Osteoblast (primary cell): ENCODE results near the gene CALHM4. TPM values are rescaled to one million over a fixed set of nuclear protein-coding genes. Genes with fewer than 3 reads are reported as not detected.

Source experiments
- DNase-seq: peaks from one replicate; pipeline ENCODE4 v3.0.0; 2011; ENCODE audit warnings: low spot score, mixed read lengths; ENCODE audit not compliant: insufficient read length; ENCODE audit errors: missing footprints
- H2AFZ ChIP-seq: 2 replicates; pipeline ENCODE4 v1.6.0; 2011; ENCODE audit warnings: mild to moderate bottlenecking, low read length
- H3K27ac ChIP-seq: 2 replicates; pipeline ENCODE4 v1.5.1; 2011; ENCODE audit warnings: mild to moderate bottlenecking, low read depth, low read length, moderate library complexity
- H3K27me3 ChIP-seq: 2 replicates; pipeline ENCODE4 v1.6.0; 2012; ENCODE audit warnings: mild to moderate bottlenecking, control low read depth, inconsistent platforms, low read length, moderate library complexity; ENCODE audit not compliant: insufficient read depth
- H3K36me3 ChIP-seq: 2 replicates; pipeline ENCODE4 v1.5.1; 2011; ENCODE audit warnings: mild to moderate bottlenecking, low read length, control low read depth, moderate library complexity; ENCODE audit not compliant: insufficient read depth
- H3K4me1 ChIP-seq: 2 replicates; pipeline ENCODE4 v1.5.1; 2011; ENCODE audit warnings: mild to moderate bottlenecking, low read length, control low read depth, moderate library complexity; ENCODE audit not compliant: insufficient read depth
- H3K4me2 ChIP-seq: 2 replicates; pipeline ENCODE4 v1.6.0; 2011; ENCODE audit warnings: mild to moderate bottlenecking, low read length; ENCODE audit not compliant: insufficient read depth
- H3K4me3 ChIP-seq: fragments of 200-600 bp; sonication (generic); 3 replicates; pipeline ENCODE4 v1.5.1; 2012; ENCODE audit warnings: mild to moderate bottlenecking, low read length, inconsistent platforms; ENCODE audit not compliant: insufficient read depth
- H3K79me2 ChIP-seq: 2 replicates; pipeline ENCODE4 v1.6.0; 2012; ENCODE audit warnings: mild to moderate bottlenecking, low read length, control low read depth, inconsistent platforms; ENCODE audit not compliant: insufficient read depth
- H3K9me3 ChIP-seq: 2 replicates; pipeline ENCODE4 v1.5.1; 2011; ENCODE audit warnings: low read depth, low read length, control low read depth
- H4K20me1 ChIP-seq: 2 replicates; pipeline ENCODE4 v1.6.0; 2012; ENCODE audit warnings: mild to moderate bottlenecking, low read length, control low read depth; ENCODE audit not compliant: insufficient read depth
- CTCF ChIP-seq: IDR thresholded peaks from 2 replicates; pipeline ENCODE4 v1.5.1; 2011; ENCODE audit warnings: mild to moderate bottlenecking, low read depth, low read length, moderate library complexity; ENCODE audit errors: extremely low read depth
- total RNA-seq: library from RNA; depleted of rRNA; stranded (reverse); fragments of >200 nt; gene quantifications from 2 replicates; pipeline ENCODE4 v1.2.3, GENCODE V29; 2012

The CALHM4 gene
- total RNA-seq, 1 donor, result not detected

GRCh38 chr6:116579143-116579542 is 25.6 kb downstream of the CALHM4 start:
- TF ChIP-seq CTCF, result no peak
- peaks cover 38% of the 10 kb centered on the region for H3K36me3 ChIP-seq
- H2AFZ ChIP-seq, result no peak overlapping the region

GRCh38 chr6:116580198-116580597 is 26.6 kb downstream of the CALHM4 start:
- Histone ChIP-seq H3K4me2 (no peak overlapping the region), H3K79me2 (peaks cover 59% of the 10 kb centered on the region), H2AFZ (no peak overlapping the region), H3K4me1 (peaks cover 5% of the 10 kb centered on the region), H3K9me3 (no peaks in the 10 kb centered on the region), H3K36me3 (peaks cover 44% of the 10 kb centered on the region), H4K20me1 (peaks cover 4% of the 10 kb centered on the region), H3K27ac (peak overlapping the region; percentile 65), H3K27me3 (no peaks in the 10 kb centered on the region), H3K4me3 (no peak overlapping the region)
- no peak for TF ChIP-seq CTCF
- DNase-seq, result no peak

More at GRCh38 chr6:116579143-116579542, 25.6 kb downstream of the CALHM4 start:
- peaks cover 5% of the 10 kb centered on the region for H4K20me1 ChIP-seq
- no peak for DNase-seq
- H3K27ac ChIP-seq, result peak overlapping the region; percentile 65
- no peak overlapping the region for H3K4me2 ChIP-seq
- H3K4me1 ChIP-seq, result peaks cover 5% of the 10 kb centered on the region
- no peaks in the 10 kb centered on the region for H3K9me3 ChIP-seq
- peaks cover 69% of the 10 kb centered on the region for H3K79me2 ChIP-seq
- H3K4me3 ChIP-seq, result no peak overlapping the region
- H3K27me3 ChIP-seq, result no peaks in the 10 kb centered on the region

GRCh38 chr6:116586276-116586675 is 32.7 kb downstream of the CALHM4 start:
- H3K79me2 ChIP-seq, result peaks cover 17% of the 10 kb centered on the region
- no peak overlapping the region for H3K4me3 ChIP-seq
- H3K27me3 ChIP-seq, result no peaks in the 10 kb centered on the region
- no peaks in the 10 kb centered on the region for H4K20me1 ChIP-seq
- no peaks in the 10 kb centered on the region for H3K4me1 ChIP-seq
- no peak overlapping the region for H2AFZ ChIP-seq
- H3K27ac ChIP-seq, result no peak overlapping the region
- TF ChIP-seq CTCF, result no peak
- no peak for DNase-seq
- H3K4me2 ChIP-seq, result no peak overlapping the region
- peaks cover 60% of the 10 kb centered on the region for H3K36me3 ChIP-seq
- H3K9me3 ChIP-seq, result no peaks in the 10 kb centered on the region

GRCh38 chr6:116586738-116587137 is 33.2 kb downstream of the CALHM4 start:
- Histone ChIP-seq H3K36me3 (peaks cover 65% of the 10 kb centered on the region), H3K27ac (no peak overlapping the region), H3K79me2 (peaks cover 12% of the 10 kb centered on the region), H3K27me3 (no peaks in the 10 kb centered on the region), H3K4me3 (no peak overlapping the region), H3K4me2 (no peak overlapping the region), H3K4me1 (no peaks in the 10 kb centered on the region), H3K9me3 (no peaks in the 10 kb centered on the region), H4K20me1 (no peaks in the 10 kb centered on the region), H2AFZ (no peak overlapping the region)
- DNase-seq, result no peak
- no peak for TF ChIP-seq CTCF
